NT2/D1 (cell line): ENCODE measurements around the gene MTMR10.

Experiments used
- SUZ12 ChIP-seq: IDR thresholded peaks from 2 replicates; pipeline ENCODE4 v1.6.1; 2011; ENCODE audit not compliant: insufficient read length, insufficient read depth; ENCODE audit errors: extremely low read depth
- YY1 ChIP-seq: IDR thresholded peaks from 2 replicates; pipeline ENCODE4 v1.6.1; 2011; ENCODE audit not compliant: insufficient read length, insufficient read depth

GRCh38 chr15:31014608-31014925 is 23.1 kb upstream of the MTMR10 start:
- no peak for TF ChIP-seq SUZ12
- no peak for TF ChIP-seq YY1
